Prostate gland (tissue), 2 donors: ENCODE measurements around the gene LIMCH1.

Source experiments
- CTCF ChIP-seq, 4 experiments: fragments of 200-600 bp in 2 of 4; fragments of 450-650 bp in 2 of 4; sonication (generic) in 2 of 4; IDR thresholded peaks; 1 replicate in 3 of 4; 2 replicates in 1 of 4; pipeline ENCODE4 v1.5.1; 2016 to 2019; ENCODE audit warnings: antibody characterized with exemption in 4 of 4, mild to moderate bottlenecking in 2 of 4, moderate library complexity in 2 of 4
- POLR2A ChIP-seq: fragments of 450-650 bp; IDR thresholded peaks from one replicate; pipeline ENCODE4 v1.6.1; 2016; ENCODE audit warnings: antibody characterized with exemption, mild to moderate bottlenecking

GRCh38 chr4:41602886-41603498, 65.0 kb downstream of the LIMCH1 start:
- no peak for TF ChIP-seq CTCF (IDR thresholded peaks at IDR 0.05)
- no peak for TF ChIP-seq POLR2A
